ES-I3 (cell line): ENCODE measurements around the gene EPHB2.

Experiments
- H3K36me3 ChIP-seq: 2 replicates; pipeline ENCODE4 v1.6.1; 2013; ENCODE audit warnings: mild to moderate bottlenecking, low read length, control low read depth, moderate library complexity; ENCODE audit not compliant: insufficient read depth
- H3K4me1 ChIP-seq: 2 replicates; pipeline ENCODE4 v1.6.1; 2013; ENCODE audit warnings: mild to moderate bottlenecking, control low read depth, low read length; ENCODE audit not compliant: insufficient read depth
- H3K9ac ChIP-seq: 2 replicates; pipeline ENCODE4 v1.6.1; 2013; ENCODE audit warnings: low read depth, mild to moderate bottlenecking, low read length, moderate library complexity
- H3K9me3 ChIP-seq: 2 replicates; pipeline ENCODE4 v1.6.1; 2013; ENCODE audit warnings: mild to moderate bottlenecking, low read length, moderate library complexity; ENCODE audit not compliant: control insufficient read depth, insufficient read depth

Gene EPHB2

DNA sequence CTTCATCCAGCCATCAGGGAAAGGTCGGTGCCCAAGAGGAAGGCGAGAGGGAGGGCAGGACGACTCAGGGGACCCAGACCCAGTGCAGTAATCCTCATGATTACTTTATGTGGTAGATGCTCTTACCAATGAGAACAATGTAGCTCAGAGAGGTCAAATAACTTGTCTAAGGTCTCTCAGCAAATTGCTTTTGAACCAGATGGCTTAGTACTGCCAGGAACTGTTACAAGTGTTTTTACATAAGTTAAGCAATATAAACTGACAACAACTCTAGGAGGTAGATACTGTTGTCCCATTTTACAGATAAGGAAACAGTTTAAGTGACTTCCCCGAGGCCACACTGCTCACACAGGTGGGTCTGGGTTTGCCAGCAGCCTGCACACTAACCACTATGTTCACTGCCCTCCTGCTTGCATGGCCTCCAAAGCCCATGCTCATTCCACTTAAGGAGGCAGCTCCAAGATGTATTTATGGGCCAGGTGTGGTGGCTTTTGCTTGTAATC is 150.3 kb downstream of the EPHB2 start:
- Histone ChIP-seq H3K36me3 (no peaks in the 10 kb centered on the region), H3K9me3 (no peaks in the 10 kb centered on the region), H3K9ac (no peak overlapping the region), H3K4me1 (no peaks in the 10 kb centered on the region)

DNA sequence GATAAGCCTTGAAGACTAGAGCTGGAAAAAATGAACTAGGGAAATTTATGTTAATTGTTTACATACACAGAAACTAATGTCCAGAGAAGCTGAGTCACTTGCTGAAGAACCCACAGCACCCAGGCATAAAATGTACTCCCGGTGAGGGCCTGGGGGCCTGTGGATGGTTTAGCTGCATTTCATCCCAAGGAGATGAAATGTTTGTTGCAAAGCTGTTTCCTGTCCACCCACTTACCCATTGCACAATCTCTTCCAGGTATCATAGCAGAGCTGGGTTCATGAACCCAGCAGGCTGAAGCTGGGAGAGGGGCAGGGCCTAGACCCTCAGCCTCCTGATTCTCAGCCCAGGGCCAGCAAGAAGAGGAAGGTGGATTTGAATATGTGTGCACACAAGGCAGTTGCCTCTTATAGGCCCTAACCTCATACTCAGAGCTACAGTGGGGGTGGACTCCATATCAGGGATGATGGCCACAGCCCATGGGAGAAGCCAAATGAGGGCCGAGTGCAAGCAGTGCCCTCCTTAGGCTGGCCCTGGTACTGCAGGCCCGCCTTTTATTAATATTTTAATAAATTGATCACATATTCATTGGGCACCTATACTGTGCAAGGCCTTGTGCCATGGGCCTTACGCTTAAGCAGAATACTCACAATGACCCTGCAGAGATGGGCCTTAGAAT is 151.3 kb downstream of the EPHB2 start:
- Histone ChIP-seq H3K4me1 (no peaks in the 10 kb centered on the region), H3K9me3 (no peaks in the 10 kb centered on the region), H3K9ac (no peak overlapping the region), H3K36me3 (no peaks in the 10 kb centered on the region)

DNA sequence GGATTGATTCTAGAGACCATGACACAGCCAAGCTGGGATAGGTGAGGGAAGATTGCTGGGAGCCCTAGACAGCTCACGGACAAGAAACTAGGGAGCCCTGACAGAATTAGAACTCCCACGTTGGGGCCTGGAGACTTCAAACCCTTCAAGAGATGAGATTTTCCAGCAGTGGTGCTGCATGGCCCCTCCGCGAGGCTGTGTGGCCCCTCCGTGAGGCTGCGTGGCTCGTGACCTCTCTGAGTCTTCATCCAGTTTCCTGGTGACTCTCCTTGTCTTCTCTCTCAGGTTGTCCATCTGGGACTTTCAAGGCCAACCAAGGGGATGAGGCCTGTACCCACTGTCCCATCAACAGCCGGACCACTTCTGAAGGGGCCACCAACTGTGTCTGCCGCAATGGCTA is 152.1 kb downstream of the EPHB2 start:
- H3K9ac ChIP-seq = no peak overlapping the region
- no peaks in the 10 kb centered on the region for H3K36me3 ChIP-seq
- no peaks in the 10 kb centered on the region for H3K4me1 ChIP-seq
- no peaks in the 10 kb centered on the region for H3K9me3 ChIP-seq

DNA sequence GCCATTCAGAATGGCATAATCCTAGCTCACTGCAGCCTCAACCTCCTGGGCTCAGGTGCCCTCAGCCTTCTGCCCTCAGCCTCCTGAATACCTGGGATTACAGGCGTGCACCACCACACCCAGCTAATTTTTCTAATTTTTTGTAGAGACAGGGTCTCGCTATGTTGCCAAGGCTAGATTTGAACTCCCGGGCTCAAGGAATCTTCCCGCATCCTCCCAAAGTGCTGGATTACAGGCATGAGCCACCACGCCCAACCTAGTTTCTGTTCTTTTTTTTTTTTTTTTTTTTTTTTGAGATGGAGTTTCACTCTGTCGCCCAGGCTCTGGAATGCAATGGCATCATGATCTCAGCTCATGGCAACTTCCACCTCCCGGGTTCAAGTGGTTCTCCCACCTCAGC is 153.1 kb downstream of the EPHB2 start:
- H3K9me3 ChIP-seq = no peaks in the 10 kb centered on the region
- no peaks in the 10 kb centered on the region for H3K36me3 ChIP-seq
- no peaks in the 10 kb centered on the region for H3K4me1 ChIP-seq
- H3K9ac ChIP-seq = no peak overlapping the region

DNA sequence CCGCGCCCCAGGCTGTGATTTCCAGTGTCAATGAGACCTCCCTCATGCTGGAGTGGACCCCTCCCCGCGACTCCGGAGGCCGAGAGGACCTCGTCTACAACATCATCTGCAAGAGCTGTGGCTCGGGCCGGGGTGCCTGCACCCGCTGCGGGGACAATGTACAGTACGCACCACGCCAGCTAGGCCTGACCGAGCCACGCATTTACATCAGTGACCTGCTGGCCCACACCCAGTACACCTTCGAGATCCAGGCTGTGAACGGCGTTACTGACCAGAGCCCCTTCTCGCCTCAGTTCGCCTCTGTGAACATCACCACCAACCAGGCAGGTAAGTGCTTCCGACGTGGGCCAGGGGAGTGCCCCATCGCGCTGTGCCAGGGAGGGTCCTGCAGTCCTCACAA is 154.2 kb downstream of the EPHB2 start:
- Histone ChIP-seq H3K36me3 (no peaks in the 10 kb centered on the region), H3K4me1 (no peaks in the 10 kb centered on the region), H3K9ac (no peak overlapping the region), H3K9me3 (no peaks in the 10 kb centered on the region)

DNA sequence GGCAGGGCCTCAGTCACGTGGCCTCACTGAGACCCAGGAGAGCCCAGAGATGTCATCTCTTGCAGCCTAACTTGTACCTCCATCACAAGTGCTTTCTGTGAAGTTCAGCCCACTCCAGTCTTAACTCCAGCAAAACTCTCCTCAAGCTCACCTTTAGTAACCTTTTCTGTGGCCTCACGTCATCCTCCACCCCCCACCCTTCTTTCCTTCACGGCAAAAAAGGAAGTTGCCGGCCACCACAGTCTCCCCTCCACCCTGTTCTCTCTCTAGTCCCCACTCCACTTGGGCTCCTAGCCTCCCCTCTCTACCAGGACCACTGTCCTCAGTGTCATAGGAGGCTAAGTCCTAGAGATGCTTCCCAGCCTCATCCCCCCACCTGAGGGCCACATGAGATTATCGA is 155.1 kb downstream of the EPHB2 start:
- no peaks in the 10 kb centered on the region for H3K9me3 ChIP-seq
- no peaks in the 10 kb centered on the region for H3K4me1 ChIP-seq
- H3K36me3 ChIP-seq = no peaks in the 10 kb centered on the region
- H3K9ac ChIP-seq = no peak overlapping the region

DNA sequence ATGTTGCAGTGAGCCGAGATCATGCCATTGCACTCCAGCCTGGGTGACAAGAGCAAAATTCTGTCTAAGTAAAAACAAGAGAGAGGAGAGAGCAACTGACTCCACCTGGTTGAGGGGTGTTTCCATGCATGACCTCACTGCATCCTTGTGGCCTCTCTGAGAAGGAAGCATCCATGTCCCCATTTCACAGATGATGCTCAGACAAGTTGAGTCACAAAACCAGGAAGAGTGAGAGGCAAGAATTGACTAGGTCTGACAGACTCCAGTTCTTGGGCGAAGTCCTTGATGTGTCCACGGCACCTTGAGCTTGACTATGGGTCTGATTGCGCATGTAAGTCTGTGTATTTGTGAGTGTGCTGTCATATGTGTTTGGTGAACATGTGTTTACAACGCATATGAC is 156.2 kb downstream of the EPHB2 start:
- Histone ChIP-seq H3K9me3 (no peaks in the 10 kb centered on the region), H3K4me1 (no peaks in the 10 kb centered on the region), H3K9ac (no peak overlapping the region), H3K36me3 (no peaks in the 10 kb centered on the region)

DNA sequence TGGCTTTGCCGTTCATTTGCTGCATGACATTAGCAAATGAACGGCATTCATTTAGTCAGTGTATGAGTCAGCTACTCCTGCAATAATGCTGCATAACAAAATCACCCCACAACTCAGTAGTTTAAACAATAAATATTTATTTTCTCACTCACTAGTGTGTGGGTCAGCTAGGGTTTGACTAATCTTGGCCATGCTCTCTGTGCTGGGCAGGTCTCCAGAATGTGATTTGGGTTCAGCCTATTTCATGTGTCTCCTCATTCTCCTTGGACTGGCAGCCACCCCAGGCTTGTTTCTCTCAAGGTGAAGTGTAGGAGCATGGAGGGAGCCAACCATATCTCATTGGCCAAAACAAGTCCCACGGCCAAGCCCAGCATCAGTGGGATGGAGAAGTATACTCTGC is 157.7 kb downstream of the EPHB2 start:
- no peaks in the 10 kb centered on the region for H3K4me1 ChIP-seq
- no peaks in the 10 kb centered on the region for H3K36me3 ChIP-seq
- no peaks in the 10 kb centered on the region for H3K9me3 ChIP-seq
- no peak overlapping the region for H3K9ac ChIP-seq

DNA sequence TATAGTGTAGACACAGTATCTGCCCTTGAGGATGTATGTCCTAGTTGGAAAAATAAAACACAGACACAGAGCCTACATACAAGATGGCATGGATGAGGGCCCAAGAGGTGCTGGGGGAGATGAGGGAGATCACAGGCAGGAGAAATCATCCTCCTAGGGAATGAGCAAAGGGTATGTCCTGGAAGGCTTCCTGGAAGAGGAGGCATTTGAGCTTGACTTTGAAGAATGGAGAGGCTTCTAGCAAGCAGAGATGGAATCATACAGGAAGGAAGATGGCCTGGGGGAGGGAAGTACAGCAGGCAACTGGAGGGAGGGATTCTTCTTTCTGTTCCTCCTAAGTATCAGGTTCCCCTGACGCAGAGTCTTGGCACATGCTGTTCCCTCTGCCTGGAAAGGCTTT is 158.7 kb downstream of the EPHB2 start:
- H3K4me1 ChIP-seq = no peaks in the 10 kb centered on the region
- H3K9me3 ChIP-seq = no peaks in the 10 kb centered on the region
- H3K36me3 ChIP-seq = no peaks in the 10 kb centered on the region
- no peak overlapping the region for H3K9ac ChIP-seq

DNA sequence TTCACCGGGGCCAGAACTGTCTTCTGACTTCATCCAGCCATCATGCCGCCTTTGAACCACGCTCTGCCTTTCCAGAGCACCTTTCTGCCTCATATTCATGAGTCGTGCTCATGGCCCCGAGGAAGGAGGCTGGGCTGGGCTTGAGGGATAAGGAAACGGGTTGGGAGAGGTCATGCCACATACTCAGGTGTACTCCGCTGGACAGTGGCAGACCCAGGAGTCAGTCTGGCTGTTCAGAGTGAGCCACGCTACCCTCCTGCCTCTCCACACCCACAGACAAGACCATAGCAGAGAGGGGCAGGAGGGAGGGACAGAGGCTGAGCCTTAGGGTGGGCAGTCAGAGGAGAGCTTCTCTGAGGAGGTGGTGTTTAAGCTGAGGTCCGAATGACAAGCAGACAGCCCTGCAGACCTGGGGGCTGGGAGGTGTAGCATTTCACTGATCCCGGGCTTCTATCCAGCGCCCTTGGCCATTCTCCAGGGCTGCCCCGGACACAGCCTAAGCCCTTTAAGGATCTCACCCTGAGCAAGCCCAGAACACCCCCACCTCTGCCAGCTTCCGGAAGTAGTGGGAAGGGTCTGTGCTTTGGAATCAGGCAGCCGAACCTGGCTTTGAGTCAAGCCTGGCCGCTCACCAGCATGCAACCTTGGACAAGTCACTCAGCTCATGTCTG is 159.7 kb downstream of the EPHB2 start:
- Histone ChIP-seq H3K4me1 (peaks cover 3% of the 10 kb centered on the region), H3K9ac (no peak overlapping the region), H3K9me3 (no peaks in the 10 kb centered on the region), H3K36me3 (no peaks in the 10 kb centered on the region)

DNA sequence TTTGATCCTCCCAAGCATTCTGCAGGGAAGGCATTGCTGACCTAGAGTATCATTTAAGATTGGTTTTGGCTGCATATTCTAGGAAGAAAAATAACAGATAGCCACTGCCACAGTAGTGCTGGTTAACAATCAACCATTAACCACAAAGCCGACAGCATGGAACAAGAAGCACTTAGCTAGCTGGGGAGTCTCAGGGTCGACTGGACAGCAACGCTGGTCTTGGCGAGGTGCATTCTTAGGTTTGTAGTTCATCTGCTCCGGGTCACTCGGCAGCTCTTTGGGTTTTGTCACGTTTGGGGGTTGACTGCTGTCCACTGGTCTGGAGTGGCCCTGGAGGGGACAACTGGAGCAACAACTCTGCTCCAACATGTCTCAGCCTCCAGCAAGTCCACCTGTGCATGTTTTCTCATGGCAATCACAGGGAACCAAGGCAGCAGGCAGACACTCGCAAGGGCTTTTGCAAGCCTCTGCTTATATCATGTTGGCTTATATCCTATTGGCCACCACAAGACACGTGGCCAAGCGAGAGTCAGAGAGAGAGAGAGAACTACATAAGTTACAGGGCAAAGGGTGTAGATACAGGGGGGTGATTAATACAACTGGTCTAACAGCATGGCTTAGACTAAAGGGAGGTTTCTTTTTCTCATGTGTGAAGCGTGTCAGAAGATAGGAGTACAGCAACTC is 162.5 kb downstream of the EPHB2 start:
- Histone ChIP-seq H3K9me3 (no peaks in the 10 kb centered on the region), H3K4me1 (peaks cover 17% of the 10 kb centered on the region), H3K9ac (no peak overlapping the region)

DNA sequence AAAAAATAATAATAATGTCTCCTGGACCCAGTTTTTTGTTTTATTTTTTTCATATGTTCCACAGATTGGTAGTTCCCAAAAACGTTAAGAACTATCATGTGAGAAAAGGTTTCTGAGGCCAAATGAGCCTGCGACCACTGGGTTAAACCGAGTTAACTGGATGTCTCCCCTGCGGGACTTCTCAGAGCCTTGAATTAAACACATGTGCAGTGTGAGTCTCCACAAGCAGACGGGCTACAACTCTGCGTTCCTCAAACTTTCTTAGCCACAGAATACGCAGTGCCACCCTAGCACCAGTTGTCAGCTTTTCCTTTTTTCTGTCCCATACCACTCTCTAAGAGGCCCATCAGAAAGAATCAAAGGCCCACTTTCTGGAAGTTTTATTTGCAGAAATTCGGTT is 164.1 kb downstream of the EPHB2 start:
- H3K36me3 ChIP-seq = no peaks in the 10 kb centered on the region
- no peak overlapping the region for H3K9ac ChIP-seq
- H3K9me3 ChIP-seq = no peaks in the 10 kb centered on the region
- peaks cover 17% of the 10 kb centered on the region for H3K4me1 ChIP-seq

More for the DNA sequence above, 162.5 kb downstream of the EPHB2 start:
- H3K36me3 ChIP-seq = no peaks in the 10 kb centered on the region

DNA sequence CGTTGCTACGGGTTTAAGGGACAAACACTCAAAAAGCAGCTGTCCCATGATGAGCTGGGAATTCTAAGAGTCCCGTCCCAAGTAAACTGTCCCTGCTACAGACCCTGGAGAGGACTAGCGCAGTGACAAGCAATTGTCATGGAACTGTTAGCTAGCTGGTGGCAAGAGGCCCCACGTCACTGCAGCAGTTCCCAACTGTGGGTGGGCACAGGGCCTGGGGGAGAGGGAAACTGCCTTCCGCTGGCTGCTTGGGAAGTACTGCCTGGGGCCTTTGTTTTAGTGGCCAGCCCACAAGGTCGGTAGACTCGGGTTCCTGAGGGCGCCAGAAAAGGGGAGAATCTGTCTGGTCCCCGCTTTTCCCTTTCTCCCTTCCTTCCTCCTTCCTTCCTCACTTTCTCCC is 164.6 kb downstream of the EPHB2 start:
- no peaks in the 10 kb centered on the region for H3K9me3 ChIP-seq
- peaks cover 17% of the 10 kb centered on the region for H3K4me1 ChIP-seq
- no peak overlapping the region for H3K9ac ChIP-seq
- H3K36me3 ChIP-seq = no peaks in the 10 kb centered on the region

DNA sequence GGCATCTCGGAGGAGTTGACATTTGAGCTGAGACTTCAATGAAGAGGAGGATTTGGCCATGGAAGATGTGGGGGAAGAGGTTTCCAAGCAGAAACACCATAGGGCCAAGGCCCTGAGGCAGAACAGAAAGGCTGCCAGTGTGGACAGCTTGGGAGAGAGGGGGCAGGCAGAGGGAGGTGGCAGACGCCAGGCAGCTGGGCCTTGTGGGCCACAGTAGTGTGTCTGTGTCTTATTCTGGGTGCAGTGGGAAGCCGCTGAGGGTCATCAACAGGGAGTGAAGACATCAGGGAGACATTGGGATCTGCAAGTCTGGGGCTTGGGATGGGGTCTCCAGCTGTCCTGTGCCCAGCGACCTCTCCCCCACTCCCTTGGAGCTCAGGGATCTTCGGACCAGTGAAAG is 165.2 kb downstream of the EPHB2 start:
- no peaks in the 10 kb centered on the region for H3K9me3 ChIP-seq
- H3K36me3 ChIP-seq = no peaks in the 10 kb centered on the region
- H3K9ac ChIP-seq = no peak overlapping the region
- peaks cover 17% of the 10 kb centered on the region for H3K4me1 ChIP-seq
